ENCODE results near the gene IFNE. TPM values are rescaled to one million over a fixed set of nuclear protein-coding genes. Genes with fewer than 3 reads are reported as not detected.

IFNE gene
- total RNA-seq, 1 donor from 2014 or later, result 12.4 TPM

DNA sequence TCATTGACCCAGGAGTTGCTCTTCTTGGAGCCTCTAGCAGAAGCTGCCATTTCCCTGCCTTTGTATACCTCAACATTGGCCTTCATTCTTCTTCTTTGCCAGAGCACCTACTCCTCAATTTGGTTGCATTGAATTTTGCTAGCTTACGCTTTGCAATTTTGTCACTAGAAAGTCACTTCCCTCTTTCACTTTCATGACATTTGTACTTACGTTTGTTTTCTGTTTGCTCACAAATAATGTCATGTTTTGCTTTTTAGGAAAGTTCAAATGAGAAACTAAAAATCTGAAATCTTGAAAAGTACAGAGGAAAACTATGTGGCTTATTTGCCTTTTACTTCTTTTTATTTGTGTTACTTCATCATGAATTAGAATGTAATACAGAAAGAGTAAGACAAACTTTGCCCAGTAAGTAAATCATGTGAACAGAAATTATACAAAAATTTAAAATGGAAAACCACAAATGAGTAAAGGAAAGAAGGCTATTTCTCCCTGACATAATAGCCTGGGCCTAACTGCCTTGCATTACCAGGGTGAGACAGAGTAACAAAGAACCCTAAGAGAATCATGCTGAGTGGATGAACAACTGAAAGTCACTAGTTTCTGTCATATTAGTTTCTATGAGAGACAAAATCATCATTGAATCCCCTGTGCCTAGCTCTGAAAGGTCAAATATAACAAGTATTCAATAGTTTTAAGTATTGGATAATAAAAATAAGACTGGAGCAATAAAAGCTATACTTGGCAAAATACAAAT, 49.3 kb downstream of the IFNE start:
- H3K27me3 ChIP-seq (ENCODE audit: control insufficient read depth, insufficient read depth, low read length), result peaks cover 4% of the 10 kb centered on the region
- H3K36me3 ChIP-seq (ENCODE audit: control insufficient read depth, insufficient read depth, low read length), result no peaks in the 10 kb centered on the region
- no peak for DNase-seq (ENCODE audit: low read depth)
- H3K4me3 ChIP-seq (ENCODE audit: low read depth, low read length), result no peak overlapping the region
- no peak for FAIRE-seq
- TF ChIP-seq, protein P1, sequence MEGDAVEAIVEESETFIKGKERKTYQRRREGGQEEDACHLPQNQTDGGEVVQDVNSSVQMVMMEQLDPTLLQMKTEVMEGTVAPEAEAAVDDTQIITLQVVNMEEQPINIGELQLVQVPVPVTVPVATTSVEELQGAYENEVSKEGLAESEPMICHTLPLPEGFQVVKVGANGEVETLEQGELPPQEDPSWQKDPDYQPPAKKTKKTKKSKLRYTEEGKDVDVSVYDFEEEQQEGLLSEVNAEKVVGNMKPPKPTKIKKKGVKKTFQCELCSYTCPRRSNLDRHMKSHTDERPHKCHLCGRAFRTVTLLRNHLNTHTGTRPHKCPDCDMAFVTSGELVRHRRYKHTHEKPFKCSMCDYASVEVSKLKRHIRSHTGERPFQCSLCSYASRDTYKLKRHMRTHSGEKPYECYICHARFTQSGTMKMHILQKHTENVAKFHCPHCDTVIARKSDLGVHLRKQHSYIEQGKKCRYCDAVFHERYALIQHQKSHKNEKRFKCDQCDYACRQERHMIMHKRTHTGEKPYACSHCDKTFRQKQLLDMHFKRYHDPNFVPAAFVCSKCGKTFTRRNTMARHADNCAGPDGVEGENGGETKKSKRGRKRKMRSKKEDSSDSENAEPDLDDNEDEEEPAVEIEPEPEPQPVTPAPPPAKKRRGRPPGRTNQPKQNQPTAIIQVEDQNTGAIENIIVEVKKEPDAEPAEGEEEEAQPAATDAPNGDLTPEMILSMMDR (IDR thresholded peaks at IDR 0.05; ENCODE audit: insufficient read depth, low read length, severe bottlenecking), result no peak

Other genes starting within 250 kb of the IFNE start
- gene IFNA14, start 242.3 kb downstream of the IFNE start, total RNA-seq, result not detected in 2 replicates
- gene IFNA5, start 177.0 kb downstream of the IFNE start, total RNA-seq, result not detected in 2 replicates
- gene KLHL9, start 146.9 kb downstream of the IFNE start, total RNA-seq, result 22.9 and 25.6 TPM in 2 replicates
- gene IFNA6, start 131.4 kb downstream of the IFNE start, total RNA-seq, result not detected in 2 replicates
- gene IFNA13, start 114.3 kb downstream of the IFNE start, total RNA-seq, result not detected in 2 replicates
- gene IFNA2, start 96.9 kb downstream of the IFNE start, total RNA-seq, result not detected in 2 replicates
- gene IFNA8, start 73.2 kb downstream of the IFNE start, total RNA-seq, result not detected in 2 replicates
- not detected in 2 replicates for gene IFNA1, start 41.9 kb downstream of the IFNE start, total RNA-seq

Data from bronchial epithelial cell (primary cell).